ENCODE measurements around the gene SLC25A47.

SLC25A47 gene

GRCh38 chr14:100350986-100351385 lies 27.8 kb downstream of the SLC25A47 start:
- no peak for TF ChIP-seq CTCF (IDR thresholded peaks at IDR 0.05)
- Histone ChIP-seq H3K4me1 (no peaks in the 10 kb centered on the region), H3K27me3 (no peaks in the 10 kb centered on the region), H3K4me3 (no peak overlapping the region), H3K36me3 (peaks cover 34 to 94% (median 83%) of the 10 kb centered on the region in 3 donors), H3K27ac (no peak overlapping the region), H3K9me3 (no peaks in the 10 kb centered on the region)
- no peak for DNase-seq
- intact Hi-C loops (cut with DNase I; ENCODE audit: low total_unique reads) = no loop called here

GRCh38 chr14:100358396-100358795 lies 35.3 kb downstream of the SLC25A47 start:
- Histone ChIP-seq H3K27ac (no peak overlapping the region), H3K4me1 (no peaks in the 10 kb centered on the region), H3K27me3 (no peaks in the 10 kb centered on the region), H3K36me3 (peaks cover 51 to 76% (median 67%) of the 10 kb centered on the region in 3 donors), H3K9me3 (no peaks in the 10 kb centered on the region), H3K4me3 (no peak overlapping the region)
- DNase-seq = no peak
- TF ChIP-seq CTCF (IDR thresholded peaks at IDR 0.05) = no peak
- intact Hi-C loops (cut with DNase I; ENCODE audit: low total_unique reads) = no loop called here

GRCh38 chr14:100359111-100359510 lies 36.0 kb downstream of the SLC25A47 start:
- Histone ChIP-seq H3K4me1 (no peaks in the 10 kb centered on the region), H3K4me3 (no peak overlapping the region), H3K27ac (no peak overlapping the region), H3K36me3 (peaks cover 51 to 76% (median 67%) of the 10 kb centered on the region in 3 donors), H3K27me3 (no peaks in the 10 kb centered on the region), H3K9me3 (no peaks in the 10 kb centered on the region)
- intact Hi-C loops (cut with DNase I; ENCODE audit: low total_unique reads) = no loop called here
- TF ChIP-seq CTCF (IDR thresholded peaks at IDR 0.05) = no peak
- no peak for DNase-seq

- no peaks in the 10 kb centered on the region for H3K9me3 ChIP-seq
- no peak overlapping the region for H3K27ac ChIP-seq
- DNase-seq = no peak
Observed at GRCh38 chr14:100359881-100360280, 36.7 kb downstream of the SLC25A47 start.

GRCh38 chr14:100361626-100362025 lies 38.5 kb downstream of the SLC25A47 start:
- DNase-seq = no peak
- Histone ChIP-seq H3K36me3 (peaks cover 50 to 80% (median 70%) of the 10 kb centered on the region in 3 donors), H3K4me1 (no peaks in the 10 kb centered on the region), H3K27me3 (no peaks in the 10 kb centered on the region), H3K9me3 (no peaks in the 10 kb centered on the region), H3K4me3 (no peak overlapping the region), H3K27ac (no peak overlapping the region)
- intact Hi-C loops (cut with DNase I; ENCODE audit: low total_unique reads) = no loop called here
- no peak for TF ChIP-seq CTCF (IDR thresholded peaks at IDR 0.05)

More at GRCh38 chr14:100359881-100360280, 36.7 kb downstream of the SLC25A47 start:
- no peak for TF ChIP-seq CTCF (IDR thresholded peaks at IDR 0.05)
- intact Hi-C loops (cut with DNase I; ENCODE audit: low total_unique reads) = no loop called here
- no peaks in the 10 kb centered on the region for H3K4me1 ChIP-seq
- H3K27me3 ChIP-seq = no peaks in the 10 kb centered on the region
- no peak overlapping the region for H3K4me3 ChIP-seq
- H3K36me3 ChIP-seq = peaks cover 47 to 77% (median 61%) of the 10 kb centered on the region in 3 donors
